H1 (cell line): ENCODE data around the gene CRISPLD2. TPM values are rescaled to one million over a fixed set of nuclear protein-coding genes. Genes with fewer than 3 reads are reported as not detected.

Experiments
- KDM5A ChIP-seq: fragments of 200-600 bp; IDR thresholded peaks from 2 replicates; pipeline ENCODE4 v1.7.1; 2012; ENCODE audit warnings: mild to moderate bottlenecking, low read length, inconsistent platforms, mixed read lengths
- NRF1 ChIP-seq: IDR thresholded peaks from 2 replicates; pipeline ENCODE4 v1.6.1; 2011; ENCODE audit warnings: mild to moderate bottlenecking, low read depth, low read length, improper control_type of control experiment
- POU5F1 ChIP-seq: IDR thresholded peaks from 2 replicates; pipeline ENCODE4 v1.6.1; 2011; ENCODE audit warnings: low read depth, mild to moderate bottlenecking, low read length, moderate library complexity
- YY1 ChIP-seq: IDR thresholded peaks from 2 replicates; pipeline ENCODE4 v1.6.1; 2011; ENCODE audit warnings: low read depth, mild to moderate bottlenecking, low read length
- polyA plus RNA-seq, 7 experiments: library from polyadenylated mRNA; depleted of rRNA in 3 of 7; stranded (reverse) in 5 of 7; unstranded in 2 of 7; fragments of >200 nt in 5 of 7; fragments of 200-250 nt in 2 of 7; gene quantifications; 1 replicate in 5 of 7; 2 replicates in 1 of 7; 4 replicates in 1 of 7; pipeline versions ENCODE4 v1.2.1 to v1.2.3, GENCODE V29; 2011 to 2013; ENCODE audit warnings: missing spikeins in 2 of 7, mixed read lengths in 2 of 7
- total RNA-seq: library from RNA; stranded (reverse); fragmentation: NEBNext Ultra II Directional; extraction: Animal tissue kit (Norgen Biotek cat#: 25700); gene quantifications from 2 replicates; pipeline ENCODE4 v1.2.1, GENCODE V29; 2021

Gene CRISPLD2
- total and polyA plus RNA-seq, 2 of the 8 experiments (the other 6 are each of a cell fraction or from before 2014, with no cell fraction given): 2.7 to 5.1 TPM

DNA sequence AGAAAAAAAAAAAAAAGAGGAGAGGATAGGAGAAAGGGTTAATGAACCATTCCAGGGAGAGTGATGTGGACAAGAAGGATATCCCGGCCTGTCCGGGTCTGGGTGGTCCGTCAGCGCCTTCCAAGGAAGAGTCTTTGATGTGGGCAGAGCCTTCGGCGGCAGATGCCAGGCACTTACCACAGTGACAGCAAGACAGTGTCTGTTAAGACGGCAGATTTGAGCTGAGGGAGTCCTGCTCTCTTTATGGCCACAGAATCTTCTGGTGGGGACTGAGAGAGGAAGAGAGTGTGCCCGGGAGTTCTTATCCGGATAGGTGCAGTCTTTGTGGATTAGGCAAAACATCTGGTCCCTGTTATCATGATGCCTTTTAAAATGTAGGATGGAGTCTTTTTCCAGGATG lies 96.4 kb downstream of the CRISPLD2 start (continued):
- TF ChIP-seq NRF1 (no peak), YY1 (no peak), KDM5A (no peak), POU5F1 (no peak)
